Hepatocyte (in vitro differentiated cells): Measurements from ENCODE around the gene NDUFB4.

ENCODE experiments used
- CTCF ChIP-seq: fragments of 200-600 bp; sonication (generic); IDR thresholded peaks from 2 replicates; pipeline ENCODE4 v1.5.1; 2016; ENCODE audit warnings: antibody characterized with exemption, mild to moderate bottlenecking; ENCODE audit not compliant: poor library complexity
- EZH2 ChIP-seq: fragments of 200-600 bp; sonication (generic); IDR thresholded peaks from 2 replicates; pipeline ENCODE4 v1.6.1; 2016; ENCODE audit warnings: antibody characterized with exemption, mild to moderate bottlenecking, borderline replicate concordance
- EZH2phosphoT487 ChIP-seq: fragments of 200-600 bp; sonication (generic); IDR thresholded peaks from one replicate; pipeline ENCODE4 v1.6.1; 2018; ENCODE audit warnings: antibody characterized with exemption, mild to moderate bottlenecking, low read depth, moderate library complexity; ENCODE audit not compliant: unreplicated experiment, severe bottlenecking

DNA sequence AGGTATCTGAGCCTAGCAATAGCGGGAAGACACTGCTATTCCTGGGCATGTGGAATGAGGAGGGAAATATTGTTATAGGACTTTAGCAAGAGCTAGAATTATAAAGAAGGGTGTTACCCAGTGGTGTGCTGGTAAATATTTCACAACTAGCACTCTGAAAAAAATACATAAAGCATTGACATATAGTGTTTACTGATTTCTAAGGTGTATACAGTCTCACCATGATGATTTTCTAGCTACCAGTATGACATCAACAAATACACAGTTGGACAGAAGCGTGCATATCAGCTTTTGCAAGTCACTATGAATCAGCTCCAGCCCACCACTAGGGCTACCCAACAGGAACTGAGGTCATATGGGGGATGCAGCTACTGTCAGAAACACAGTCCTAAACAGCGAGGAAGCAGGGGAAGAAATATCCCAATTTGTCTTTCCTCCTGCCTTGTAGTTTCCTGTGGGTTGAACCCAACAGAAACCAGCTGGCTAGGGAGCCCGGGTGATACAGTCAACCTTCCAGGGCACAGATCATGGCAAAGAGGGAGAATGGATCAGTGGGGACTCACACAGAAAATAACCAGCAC, 46.3 kb downstream of the NDUFB4 start:
- no peak for TF ChIP-seq CTCF
- no peak for TF ChIP-seq EZH2phosphoT487
- no peak for TF ChIP-seq EZH2
